GM21576 (cell line): Measurements from ENCODE around the gene RASAL1.

Experiments
- ATAC-seq: cut with Tn5 transposase; IDR thresholded peaks from one replicate; pipeline ENCODE4 v1.9.1; 2021; ENCODE audit warnings: mild to moderate bottlenecking, moderate library complexity; ENCODE audit not compliant: unreplicated experiment

RASAL1 gene

DNA sequence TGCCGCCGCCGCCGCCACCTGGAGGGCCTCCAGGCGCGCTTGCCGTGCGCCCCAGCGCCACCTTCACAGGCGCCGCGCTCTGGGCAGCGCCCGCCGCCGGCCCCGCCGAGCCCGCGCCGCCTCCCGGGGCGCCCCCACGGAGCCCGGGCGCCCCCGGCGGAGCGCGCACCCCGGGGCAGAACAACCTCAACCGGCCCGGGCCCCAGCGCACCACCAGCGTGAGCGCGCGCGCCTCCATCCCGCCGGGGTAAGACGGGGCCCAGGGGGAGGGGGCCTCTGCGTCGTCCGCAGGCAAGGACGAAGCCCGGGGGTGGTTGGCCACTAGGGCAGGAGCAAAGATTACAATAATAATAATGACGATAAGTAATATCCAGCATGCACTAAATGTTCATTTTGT is 57.7 kb downstream of the RASAL1 start:
- ATAC-seq, result no peak

DNA sequence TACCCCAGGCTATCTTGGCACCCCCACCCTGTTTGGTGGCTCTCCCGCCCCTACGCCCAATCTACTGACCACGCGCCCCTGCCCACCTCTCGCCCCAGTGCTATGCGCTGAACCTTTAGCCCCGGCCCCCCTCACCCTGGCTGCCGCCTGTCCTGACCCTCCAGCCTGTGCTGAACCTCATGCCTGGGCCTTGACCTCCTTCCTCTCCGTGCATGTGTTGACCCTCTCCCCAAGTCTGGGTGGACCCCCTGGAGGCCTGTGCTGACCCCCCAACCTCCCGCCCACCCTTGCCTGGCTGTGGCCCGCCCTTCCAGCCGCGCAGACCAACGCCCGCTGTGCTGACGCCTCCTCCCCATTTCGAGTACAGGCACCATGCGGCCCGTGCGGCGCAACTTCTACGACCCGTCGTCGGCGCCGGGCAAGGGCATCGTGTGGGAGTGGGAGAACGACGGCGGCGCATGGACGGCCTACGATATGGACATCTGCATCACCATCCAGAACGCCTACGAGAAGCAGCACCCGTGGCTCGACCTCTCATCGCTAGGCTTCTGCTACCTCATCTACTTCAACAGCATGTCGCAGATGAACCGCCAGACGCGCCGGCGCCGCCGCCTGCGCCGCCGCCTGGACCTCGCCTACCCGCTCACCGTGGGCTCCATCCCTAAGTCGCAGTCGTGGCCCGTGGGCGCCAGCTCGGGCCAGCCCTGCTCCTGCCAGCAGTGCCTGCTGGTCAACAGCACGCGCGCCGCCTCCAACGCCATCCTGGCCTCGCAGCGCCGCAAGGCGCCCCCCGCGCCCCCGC is 58.3 kb downstream of the RASAL1 start:
- ATAC-seq, result no peak

DNA sequence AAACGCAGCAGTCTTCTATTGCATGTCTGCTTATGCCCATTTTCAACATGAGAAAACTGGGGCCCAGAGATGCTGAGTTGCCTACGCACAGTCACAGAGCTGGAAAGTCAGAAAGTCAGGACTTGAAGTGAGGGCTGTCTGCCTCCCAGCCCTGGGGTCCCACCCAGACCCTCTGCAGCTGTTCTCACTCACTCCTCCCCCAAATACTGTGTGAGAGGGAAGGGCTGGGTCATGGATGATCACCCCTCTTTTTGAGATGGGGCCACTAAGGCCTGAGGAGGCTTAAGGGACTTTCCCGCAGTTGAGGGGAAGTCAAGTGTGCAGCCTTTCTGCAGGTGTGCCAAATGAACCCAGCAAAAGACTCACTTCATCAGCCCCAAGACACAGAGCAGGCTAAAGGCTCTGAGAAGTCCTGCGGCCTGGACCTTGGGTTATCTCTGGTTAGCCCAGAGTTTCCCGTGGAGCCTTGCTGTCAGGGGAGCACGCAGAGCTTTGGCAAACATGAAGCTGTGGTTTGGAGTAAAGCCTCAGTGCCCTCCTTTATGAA is 60.4 kb downstream of the RASAL1 start:
- peak; percentile 90 for ATAC-seq

- no peak for ATAC-seq
These were observed 62.0 kb downstream of the RASAL1 start for GRCh38 chr12:113073586-113073985.

- ATAC-seq, result no peak
These were observed 63.4 kb downstream of the RASAL1 start for GRCh38 chr12:113072136-113072535.

GRCh38 chr12:113071135-113072112 is 64.1 kb downstream of the RASAL1 start:
- no peak for ATAC-seq

GRCh38 chr12:113070117-113070906 is 65.2 kb downstream of the RASAL1 start:
- peak; percentile 45 for ATAC-seq

- ATAC-seq, result peak; percentile 14
These were observed 65.8 kb downstream of the RASAL1 start for GRCh38 chr12:113069751-113070116.

GRCh38 chr12:113069149-113069548 is 66.4 kb downstream of the RASAL1 start:
- ATAC-seq, result no peak

- ATAC-seq, result no peak
These were observed 67.3 kb downstream of the RASAL1 start for GRCh38 chr12:113067987-113068935.

DNA sequence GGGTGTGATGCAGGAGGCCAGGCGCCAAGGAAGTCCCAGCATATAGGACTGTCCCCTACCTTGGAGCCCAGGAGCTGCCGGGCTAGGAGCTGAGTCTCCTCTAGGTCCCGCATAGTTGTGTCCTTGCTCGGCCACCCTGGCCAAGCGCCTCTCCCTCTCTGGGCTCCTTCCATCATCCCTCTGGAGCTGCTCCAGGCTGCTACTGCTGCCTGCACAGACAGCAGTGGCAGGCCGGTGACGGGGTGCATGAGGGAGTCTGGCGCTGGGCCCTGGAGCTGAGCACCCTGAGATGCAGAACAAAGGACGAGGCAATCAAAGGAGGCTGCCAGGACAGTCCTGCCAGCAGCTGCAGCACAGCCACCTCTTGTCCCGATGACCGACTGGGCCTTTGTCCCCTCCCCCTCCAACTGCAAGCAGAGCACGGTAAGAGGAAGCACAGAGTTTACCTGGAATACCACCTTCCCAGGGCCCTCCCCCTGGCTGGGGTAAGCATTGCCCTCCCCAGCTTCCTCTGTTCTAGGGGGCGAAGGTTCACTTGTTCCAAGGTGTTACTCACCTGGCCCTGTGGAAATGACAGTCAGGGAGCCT is 68.7 kb downstream of the RASAL1 start:
- ATAC-seq, result no peak

GRCh38 chr12:113065126-113066007 is 70.2 kb downstream of the RASAL1 start:
- ATAC-seq, result no peak

GRCh38 chr12:113064395-113065125 is 71.0 kb downstream of the RASAL1 start:
- ATAC-seq, result no peak

DNA sequence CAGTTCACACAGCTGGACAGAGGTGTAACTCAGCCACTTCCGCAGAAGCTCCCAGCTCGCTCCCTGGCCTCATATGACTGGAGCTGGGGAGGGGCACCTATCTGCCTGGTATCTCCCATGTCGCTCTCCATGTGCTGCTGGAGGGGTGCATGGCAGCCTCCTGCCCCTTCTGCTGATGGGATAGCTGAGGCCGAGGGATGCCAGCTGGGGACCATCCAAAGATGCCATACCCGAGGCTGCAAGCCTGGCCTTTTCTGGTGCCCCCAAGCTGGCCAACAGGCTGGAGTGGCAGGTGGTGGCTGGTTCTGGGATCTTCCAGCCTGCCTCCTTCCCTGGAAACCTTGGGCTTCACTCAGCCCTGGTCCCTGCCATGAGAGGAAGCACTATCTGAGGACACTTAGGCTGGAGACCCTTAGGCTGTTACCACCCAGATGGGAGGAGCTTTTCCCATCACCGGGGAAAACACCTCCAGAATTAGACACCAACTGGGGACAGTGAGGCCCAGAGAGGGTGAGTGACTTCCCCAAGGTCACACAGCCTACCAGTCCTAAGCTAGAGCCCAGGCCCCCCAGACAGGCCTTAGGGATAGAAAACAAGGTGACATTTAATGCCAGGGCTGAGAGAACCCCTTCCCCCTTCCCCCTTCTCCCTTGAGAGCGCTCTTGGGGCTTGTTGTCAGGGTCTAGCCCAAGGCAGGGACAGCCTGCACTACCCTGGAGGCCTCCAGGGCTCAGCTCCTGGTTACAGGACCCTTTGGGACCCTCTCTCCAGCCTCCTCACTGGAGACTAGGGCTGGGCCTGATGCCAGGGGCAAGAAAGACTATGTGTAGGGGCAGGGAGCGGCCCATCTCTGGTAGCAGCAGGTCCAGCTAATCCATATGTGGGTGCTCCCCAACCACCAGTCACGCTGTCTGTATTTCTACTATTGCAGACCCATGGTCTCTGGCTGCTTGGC is 71.9 kb downstream of the RASAL1 start:
- ATAC-seq, result no peak

DNA sequence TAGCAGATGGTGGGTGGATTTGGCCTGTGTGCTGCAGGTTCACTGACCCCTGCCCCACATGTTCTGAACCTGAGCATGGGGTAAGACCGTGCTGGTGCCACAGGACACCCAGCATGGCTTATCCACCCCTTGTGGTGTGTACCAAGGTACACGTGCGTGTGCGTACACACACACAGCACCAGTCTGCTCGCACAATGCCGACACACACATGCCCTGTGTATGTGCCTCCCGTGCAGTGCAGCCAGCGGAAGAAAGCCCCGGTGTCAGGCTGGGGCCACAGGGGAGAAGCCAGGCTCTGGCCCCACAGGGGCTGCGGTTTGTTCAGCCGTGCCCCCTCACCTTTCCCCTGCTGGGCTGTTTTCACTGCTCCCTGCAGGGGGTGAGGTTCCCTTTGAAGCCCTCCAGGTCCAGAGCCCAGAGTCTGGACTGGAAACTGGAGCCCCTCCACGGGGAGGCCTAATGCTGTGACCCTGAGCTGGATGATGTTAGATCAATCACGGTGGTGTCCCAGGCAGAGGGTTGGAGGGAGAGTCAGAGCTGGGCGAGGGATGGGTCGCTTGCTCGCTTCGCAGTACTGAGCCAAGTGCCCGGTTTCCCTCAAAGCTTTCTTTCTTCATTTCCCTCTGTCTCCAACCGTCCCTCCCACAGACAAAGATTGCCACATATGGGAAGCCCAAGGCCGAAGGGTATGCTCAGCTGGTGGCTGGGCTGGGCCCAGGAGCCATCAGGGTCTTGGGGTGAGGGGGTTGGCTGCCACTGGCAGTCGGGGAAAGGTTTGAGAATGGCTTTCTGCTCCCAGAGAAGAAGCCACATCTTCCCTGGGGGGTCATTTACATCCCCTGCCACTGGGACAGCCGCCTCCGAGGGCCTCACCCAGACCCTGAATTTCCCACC is 72.8 kb downstream of the RASAL1 start:
- ATAC-seq, result no peak
